SK-N-SH (cell line): ENCODE data around the gene RAB22A. TPM values are rescaled to one million over a fixed set of nuclear protein-coding genes. Genes with fewer than 3 reads are reported as not detected.

Experiments used
- CTCF ChIA-PET: fragments of 300-600, 350-600 bp; formaldehyde crosslinking; extraction: SDS; loops from one replicate; lab custom pipeline; 2021; lab: Yijun Ruan, JAX
- POLR2A ChIA-PET: fragments of 350-600 bp; sonication (Branson Sonifier 250); formaldehyde crosslinking; extraction: SDS; loops from one replicate; lab custom pipeline; 2020; ENCODE audit warnings: antibody characterized with exemption, inconsistent platforms; lab: Yijun Ruan, JAX
- DNase-seq: peaks from one replicate; pipeline ENCODE4 v3.0.0; 2012
- H2AFZ ChIP-seq: fragments of 200-600 bp; sonication (generic); 2 replicates; pipeline ENCODE4 v1.8.1; 2016; ENCODE audit warnings: antibody characterized with exemption, mild to moderate bottlenecking, low read depth
- H3F3A ChIP-seq: fragments of 200-600 bp; sonication (generic); replicated peaks from 2 replicates; pipeline ENCODE3; 2016; ENCODE audit warnings: antibody characterized with exemption, mild to moderate bottlenecking; ENCODE audit not compliant: insufficient read depth
- H3K27ac ChIP-seq, 2 experiments: fragments of 200-500 bp in 1 of 2; fragments of 200-600 bp in 1 of 2; sonication (Bioruptor generic) in 1 of 2; sonication (generic), shearing (Covaris generic) in 1 of 2; 2 replicates each; pipeline versions ENCODE4 v1.5.1 to v1.6.1; 2014 to 2016; ENCODE audit warnings: low read depth in 2 of 2, inconsistent platforms in 1 of 2, low read length in 1 of 2, mild to moderate bottlenecking in 1 of 2, mixed read lengths in 1 of 2
- H3K27me3 ChIP-seq: fragments of 200-600 bp; sonication (generic), shearing (Covaris generic); 2 replicates; pipeline ENCODE4 v1.6.1; 2016; ENCODE audit warnings: mixed run types; ENCODE audit not compliant: insufficient read depth
- H3K36me3 ChIP-seq, 2 experiments: fragments of 200-500 bp in 1 of 2; fragments of 200-600 bp in 1 of 2; sonication (Bioruptor generic) in 1 of 2; sonication (generic) in 1 of 2; replicated peaks in 1 of 2; 2 replicates each; pipeline versions ENCODE3 to v1.5.1; 2014 to 2016; ENCODE audit warnings: low read length in 1 of 2, mild to moderate bottlenecking in 1 of 2; ENCODE audit not compliant: insufficient read depth in 2 of 2, control insufficient read depth in 1 of 2
- H3K4me1 ChIP-seq, 2 experiments: fragments of 200-500 bp in 1 of 2; fragments of 200-600 bp in 1 of 2; sonication (Bioruptor generic) in 1 of 2; sonication (generic), shearing (Covaris generic) in 1 of 2; 2 replicates each; pipeline versions ENCODE4 v1.5.1 to v1.6.1; 2014 to 2016; ENCODE audit warnings: low read depth in 1 of 2, low read length in 1 of 2, mixed run types in 1 of 2; ENCODE audit not compliant: insufficient read depth in 2 of 2, control insufficient read depth in 1 of 2
- H3K4me2 ChIP-seq: fragments of 200-600 bp; sonication (generic), shearing (Covaris generic); 2 replicates; pipeline ENCODE4 v1.6.1; 2017; ENCODE audit warnings: mixed run types
- H3K4me3 ChIP-seq, 2 experiments: fragments of 200-500 bp in 1 of 2; fragments of 200-600 bp in 1 of 2; sonication (Bioruptor generic) in 1 of 2; sonication (generic), shearing (Covaris generic) in 1 of 2; 2 replicates each; pipeline versions ENCODE4 v1.5.1 to v1.8.1; 2014 to 2016; ENCODE audit warnings: low read depth in 2 of 2, inconsistent platforms in 1 of 2, low read length in 1 of 2, mild to moderate bottlenecking in 1 of 2, mixed read lengths in 1 of 2, moderate library complexity in 1 of 2
- H3K79me2 ChIP-seq: fragments of 200-600 bp; sonication (generic); 2 replicates; pipeline ENCODE4 v1.8.1; 2017; ENCODE audit warnings: mild to moderate bottlenecking; ENCODE audit not compliant: insufficient read depth
- H3K9ac ChIP-seq: fragments of 200-600 bp; sonication (generic); 2 replicates; pipeline ENCODE4 v1.6.1; 2017; ENCODE audit warnings: mixed run types
- H3K9me2 ChIP-seq: fragments of 200-600 bp; sonication (generic); 2 replicates; pipeline ENCODE4 v1.6.1; 2017; ENCODE audit warnings: mixed run types
- H3K9me3 ChIP-seq: fragments of 200-600 bp; sonication (generic); 2 replicates; pipeline ENCODE4 v1.6.1; 2017; ENCODE audit warnings: mixed run types, mild to moderate bottlenecking, moderate library complexity
- H4K20me1 ChIP-seq: fragments of 200-600 bp; sonication (generic); 2 replicates; pipeline ENCODE4 v1.6.1; 2017; ENCODE audit warnings: mild to moderate bottlenecking, mixed run types; ENCODE audit not compliant: insufficient read depth
- CHD2 ChIP-seq: fragments of 150-350 bp; IDR thresholded peaks from 2 replicates; pipeline ENCODE4 v1.6.1; 2018; ENCODE audit warnings: low read length; ENCODE audit not compliant: partially characterized antibody
- ELF1 ChIP-seq: IDR thresholded peaks from 2 replicates; pipeline ENCODE4 v1.4.0; 2012
- EP300 ChIP-seq, 2 experiments: IDR thresholded peaks; 2 replicates each; pipeline versions ENCODE4 v1.4.0 to v1.6.1; 2012; ENCODE audit warnings: borderline replicate concordance in 1 of 2, low read depth in 1 of 2, low read length in 1 of 2
- EZH2phosphoT487 ChIP-seq: fragments of 200-600 bp; sonication (generic); IDR thresholded peaks from 2 replicates; pipeline ENCODE4 v1.6.1; 2017; ENCODE audit warnings: low read depth, mixed run types, mild to moderate bottlenecking, antibody characterized with exemption, moderate library complexity, borderline replicate concordance
- FOSL2 ChIP-seq: IDR thresholded peaks from 2 replicates; pipeline ENCODE4 v1.4.0; 2012; ENCODE audit warnings: low read depth, mild to moderate bottlenecking, moderate library complexity, borderline replicate concordance
- FOXJ3 ChIP-seq: sonication (generic); formaldehyde crosslinking; IDR thresholded peaks from 2 replicates; pipeline ENCODE4 v1.5.1; 2020; ENCODE audit warnings: mild to moderate bottlenecking, missing genetic modification reagents
- FOXM1 ChIP-seq: IDR thresholded peaks from 2 replicates; pipeline ENCODE4 v1.4.0; 2012; ENCODE audit warnings: low read depth, mild to moderate bottlenecking
- GABPA ChIP-seq: IDR thresholded peaks from 2 replicates; pipeline ENCODE4 v1.4.0; 2012; ENCODE audit warnings: low read depth, mild to moderate bottlenecking
- IRF3 ChIP-seq: fragments of 150-350 bp; IDR thresholded peaks from 2 replicates; pipeline ENCODE4 v1.6.1; 2016; ENCODE audit warnings: mild to moderate bottlenecking, low read depth, low read length
- JUND ChIP-seq: IDR thresholded peaks from 2 replicates; pipeline ENCODE4 v1.4.0; 2012
- MEF2A ChIP-seq: IDR thresholded peaks from 2 replicates; pipeline ENCODE4 v1.4.0; 2012; ENCODE audit warnings: low read depth, borderline replicate concordance
- MXI1 ChIP-seq: IDR thresholded peaks from 2 replicates; pipeline ENCODE4 v1.6.1; 2012; ENCODE audit warnings: mild to moderate bottlenecking, low read depth, low read length, improper control_type of control experiment
- NFIC ChIP-seq: IDR thresholded peaks from 2 replicates; pipeline ENCODE4 v1.4.0; 2012; ENCODE audit warnings: borderline replicate concordance
- PBX3 ChIP-seq: IDR thresholded peaks from 2 replicates; pipeline ENCODE4; 2012
- POLR2AphosphoS5 ChIP-seq: IDR thresholded peaks from 2 replicates; pipeline ENCODE4 v1.6.1; 2012; ENCODE audit warnings: low read depth, low read length
- RFX5 ChIP-seq: IDR thresholded peaks from 2 replicates; pipeline ENCODE4 v1.6.1; 2012; ENCODE audit warnings: mild to moderate bottlenecking, improper control_type of control experiment, low read length
- RXRA ChIP-seq: IDR thresholded peaks from 2 replicates; pipeline ENCODE4 v1.4.0; 2012; ENCODE audit warnings: low read depth, mild to moderate bottlenecking, borderline replicate concordance
- SIN3A ChIP-seq: IDR thresholded peaks from 2 replicates; pipeline ENCODE4 v1.6.1; 2012; ENCODE audit warnings: low read depth, mild to moderate bottlenecking, low read length, moderate library complexity, borderline replicate concordance
- TCF12 ChIP-seq: IDR thresholded peaks from 2 replicates; pipeline ENCODE4 v1.4.0; 2012
- USF1 ChIP-seq: IDR thresholded peaks from 2 replicates; pipeline ENCODE4 v1.4.0; 2012; ENCODE audit warnings: low read depth, borderline replicate concordance
- USF2 ChIP-seq: fragments of 150-350 bp; IDR thresholded peaks from 2 replicates; pipeline ENCODE4 v1.6.1; 2017; ENCODE audit warnings: antibody characterized with exemption, low read length, low read depth, borderline replicate concordance
- YY1 ChIP-seq: IDR thresholded peaks from 2 replicates; pipeline ENCODE4 v1.4.0; 2012; ENCODE audit warnings: low read depth, mild to moderate bottlenecking
- WGBS: methylation state at CpG from one replicate; pipeline ENCODE4 v1.1.6; 2017; ENCODE audit warnings: low lambda C conversion rate; 5-methylcytosine and 5-hydroxymethylcytosine counted together
- polyA plus RNA-seq, 3 experiments: library from polyadenylated mRNA; depleted of rRNA; stranded (reverse); fragments of >200 nt; gene quantifications; 2 replicates each; pipeline ENCODE4 v1.2.3, GENCODE V29; 2012

RAB22A gene
- polyA plus RNA-seq, 1 of the 3 experiments (the other 2 are of a cell fraction): 10.7 TPM

GRCh38 chr20:58407966-58408557 is 98.5 kb downstream of the RAB22A start:
- CTCF ChIA-PET: interaction anchor here (0.8 to 1.3 kb wide), 2 partner anchors 40 to 226 kb away, joined by 3 read pairs; no protein-coding TSS in a partner anchor
- Histone ChIP-seq H4K20me1 (peaks cover 73% of the 10 kb centered on the region), H2AFZ (no peak overlapping the region), H3K9me3 (no peaks in the 10 kb centered on the region), H3K9me2 (no peaks in the 10 kb centered on the region), H3K4me1 (peaks cover 0 to 23% of the 10 kb centered on the region in 2 experiments; a peak in 3 of 4 replicates), H3K36me3 (peaks cover 0 to 7% of the 10 kb centered on the region in 2 experiments), H3K27ac (peak overlapping the region in 1 of 2 experiments; percentile 56; a peak in 3 of 4 replicates), H3K27me3 (no peaks in the 10 kb centered on the region), H3K79me2 (peaks cover 100% of the 10 kb centered on the region), H3K4me3 (no peak overlapping the region), H3F3A (peaks cover 24% of the 10 kb centered on the region), H3K9ac (no peak overlapping the region), H3K4me2 (no peak overlapping the region)
- TF ChIP-seq IRF3: no peak
- no peak for TF ChIP-seq ELF1
- no peak for TF ChIP-seq MEF2A
- TF ChIP-seq USF2: no peak
- WGBS: 87% methylated on average over 2 of the region's 2 CpGs
- DNase-seq: no peak
- POLR2A ChIA-PET: no interaction called here

GRCh38 chr20:58408603-58409246 is 99.2 kb downstream of the RAB22A start:
- Histone ChIP-seq H4K20me1 (peaks cover 66% of the 10 kb centered on the region), H3K4me3 (no peak overlapping the region), H3F3A (peaks cover 24% of the 10 kb centered on the region), H3K4me1 (peaks cover 0 to 23% of the 10 kb centered on the region in 2 experiments; a peak in 3 of 4 replicates), H3K9me2 (no peaks in the 10 kb centered on the region), H3K9me3 (no peaks in the 10 kb centered on the region), H3K79me2 (peaks cover 96% of the 10 kb centered on the region), H3K4me2 (no peak overlapping the region), H3K9ac (no peak overlapping the region), H3K27ac (peak overlapping the region in 1 of 2 experiments; percentile 56; a peak in 2 of 4 replicates), H2AFZ (no peak overlapping the region), H3K27me3 (no peaks in the 10 kb centered on the region), H3K36me3 (peaks cover 0 to 7% of the 10 kb centered on the region in 2 experiments)
- no peak for DNase-seq
- ChIA-PET CTCF (interaction anchor here (0.8 to 1.3 kb wide), 3 partner anchors 39 to 226 kb away, joined by 3 read pairs; no protein-coding TSS in a partner anchor), POLR2A (no interaction called here)
- WGBS: 66% methylated on average over 3 of the region's 3 CpGs
- TF ChIP-seq SIN3A (no peak), GABPA (no peak), RXRA (no peak), EP300 (IDR thresholded peaks at IDR 0.05; ENCODE audit: borderline replicate concordance in 1 of 2, low read depth in 1 of 2, low read length in 1 of 2) (no peak), CHD2 (no peak), FOSL2 (no peak), FOXJ3 (no peak), MEF2A (no peak), YY1 (no peak), POLR2AphosphoS5 (no peak), USF1 (no peak), IRF3 (no peak), NFIC (no peak), TCF12 (no peak), MXI1 (no peak), EZH2phosphoT487 (no peak), RFX5 (no peak), FOXM1 (no peak), PBX3 (no peak), JUND (no peak)
- TF ChIP-seq, all 33 proteins: peak for 0
